Endodermal cell (in vitro differentiated cells): ENCODE data around the gene BTNL9. TPM values are rescaled to one million over a fixed set of nuclear protein-coding genes. Genes with fewer than 3 reads are reported as not detected.

Experiments used
- DNase-seq: peaks from one replicate; pipeline ENCODE4 v3.0.0-alpha.2; 2017
- H3K27ac ChIP-seq: 2 replicates; pipeline ENCODE4 v1.5.1; 2013; ENCODE audit warnings: mild to moderate bottlenecking, low read depth, low read length, moderate library complexity
- H3K27me3 ChIP-seq: 2 replicates; pipeline ENCODE4 v1.6.1; 2013; ENCODE audit warnings: mild to moderate bottlenecking, low read length, moderate library complexity; ENCODE audit not compliant: insufficient read depth, control insufficient read depth, poor library complexity, severe bottlenecking
- H3K36me3 ChIP-seq: 2 replicates; pipeline ENCODE4 v1.7.0; 2013; ENCODE audit warnings: mild to moderate bottlenecking, low read length, moderate library complexity; ENCODE audit not compliant: control insufficient read depth, insufficient read depth
- H3K4me1 ChIP-seq: one replicate; pipeline ENCODE4 v1.7.0; 2013; ENCODE audit warnings: low read length; ENCODE audit not compliant: control insufficient read depth, insufficient read depth
- H3K4me3 ChIP-seq: 2 replicates; pipeline ENCODE4 v1.5.1; 2013; ENCODE audit warnings: mild to moderate bottlenecking, low read length, moderate library complexity
- H3K9ac ChIP-seq: 2 replicates; pipeline ENCODE4 v1.6.1; 2013; ENCODE audit warnings: mild to moderate bottlenecking, low read length, moderate library complexity; ENCODE audit not compliant: poor library complexity, severe bottlenecking; ENCODE audit errors: extremely low read depth
- H3K9me3 ChIP-seq: 2 replicates; pipeline ENCODE4 v1.6.1; 2013; ENCODE audit warnings: mild to moderate bottlenecking, low read length, moderate library complexity; ENCODE audit not compliant: control insufficient read depth
- H3K27ac Mint-ChIP-seq: 2 replicates; pipeline ENCODE4 v1.8.0; 2020; ENCODE audit warnings: mixed read lengths
- H3K27me3 Mint-ChIP-seq: 2 replicates; pipeline ENCODE4 v1.8.0; 2021; ENCODE audit warnings: mild to moderate bottlenecking, mixed read lengths; ENCODE audit not compliant: insufficient read depth
- H3K36me3 Mint-ChIP-seq: 2 replicates; pipeline ENCODE4 v1.8.0; 2020; ENCODE audit warnings: low read depth, mixed read lengths
- H3K4me1 Mint-ChIP-seq: 2 replicates; pipeline ENCODE4 v1.8.0; 2020; ENCODE audit warnings: mixed read lengths
- H3K4me3 Mint-ChIP-seq: 2 replicates; pipeline ENCODE4 v1.8.0; 2020; ENCODE audit warnings: mild to moderate bottlenecking, moderate library complexity, mixed read lengths
- H3K9me3 Mint-ChIP-seq: 2 replicates; pipeline ENCODE4 v1.8.0; 2020; ENCODE audit warnings: mild to moderate bottlenecking, mixed read lengths
- WGBS, 2 experiments: methylation state at CpG; one replicate each; pipeline versions ENCODE4 v1.1.5 to v1.1.7; 2013; ENCODE audit warnings: missing lambda C conversion rate in 2 of 2, mixed read lengths in 1 of 2; ENCODE audit not compliant: insufficient coverage in 1 of 2, insufficient read length in 1 of 2; 5-methylcytosine and 5-hydroxymethylcytosine counted together
- long read RNA-seq, 4 experiments: library from polyadenylated mRNA in 2 of 4; library from RNA in 1 of 4; library from capped mRNA in 1 of 4; stranded (forward) in 3 of 4; unstranded in 1 of 4; transcript quantifications; one replicate each; pipeline ENCODE4 v2.0.0, GENCODE V29; 2020 to 2021; ENCODE audit warnings: inconsistent platforms in 1 of 4
- polyA plus RNA-seq, 2 experiments: library from polyadenylated mRNA; stranded (reverse); fragments of 50-300 nt; gene quantifications; one replicate each; pipeline ENCODE4 v1.2.3, GENCODE V29; 2013
- total RNA-seq, 2 donors: library from RNA; stranded (reverse); fragmentation: NEBNext Ultra II Directional in 1 of 2; extraction: Animal tissue kit (Norgen Biotek cat#: 25700) in 1 of 2; gene quantifications; 2 replicates in 1 of 2; 3 replicates in 1 of 2; pipeline ENCODE4 v1.2.1, GENCODE V29; 2021
- TF ChIP-seq, protein P1 (sequence below): fragments of 200-600 bp; sonication (generic); conservative IDR thresholded peaks from 2 replicates; pipeline ENCODE4 v1.5.0; 2021; ENCODE audit warnings: antibody characterized with exemption, mild to moderate bottlenecking

Gene BTNL9
- total RNA-seq = not detected
- polyA plus RNA-seq (2013, experiment 1 of 2) = 0.18 TPM
- polyA plus RNA-seq (2013, experiment 2 of 2) = not detected
- long read RNA-seq, experiment 1 = 0 reads
- long read RNA-seq, experiment 2 = 0 reads
- long read RNA-seq, experiment 3 = 0 reads
- long read RNA-seq, experiment 4 = 0 reads

GRCh38 chr5:181039931-181040630 lies at the start of gene BTNL9:
BTNL9 (plus strand) TSS chr5:181040266; CDS start chr5:181045490, 5,224 bp downstream.
- H3K4me3 ChIP-seq = no peak within 1 kb of the TSS
- H3K27me3 Mint-ChIP-seq = peaks cover 36% of the 10 kb centered on the region
- TF ChIP-seq, protein P1, sequence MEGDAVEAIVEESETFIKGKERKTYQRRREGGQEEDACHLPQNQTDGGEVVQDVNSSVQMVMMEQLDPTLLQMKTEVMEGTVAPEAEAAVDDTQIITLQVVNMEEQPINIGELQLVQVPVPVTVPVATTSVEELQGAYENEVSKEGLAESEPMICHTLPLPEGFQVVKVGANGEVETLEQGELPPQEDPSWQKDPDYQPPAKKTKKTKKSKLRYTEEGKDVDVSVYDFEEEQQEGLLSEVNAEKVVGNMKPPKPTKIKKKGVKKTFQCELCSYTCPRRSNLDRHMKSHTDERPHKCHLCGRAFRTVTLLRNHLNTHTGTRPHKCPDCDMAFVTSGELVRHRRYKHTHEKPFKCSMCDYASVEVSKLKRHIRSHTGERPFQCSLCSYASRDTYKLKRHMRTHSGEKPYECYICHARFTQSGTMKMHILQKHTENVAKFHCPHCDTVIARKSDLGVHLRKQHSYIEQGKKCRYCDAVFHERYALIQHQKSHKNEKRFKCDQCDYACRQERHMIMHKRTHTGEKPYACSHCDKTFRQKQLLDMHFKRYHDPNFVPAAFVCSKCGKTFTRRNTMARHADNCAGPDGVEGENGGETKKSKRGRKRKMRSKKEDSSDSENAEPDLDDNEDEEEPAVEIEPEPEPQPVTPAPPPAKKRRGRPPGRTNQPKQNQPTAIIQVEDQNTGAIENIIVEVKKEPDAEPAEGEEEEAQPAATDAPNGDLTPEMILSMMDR = no peak
- no peaks in the 10 kb centered on the region for H3K27me3 ChIP-seq
- H3K4me1 ChIP-seq = no peaks in the 10 kb centered on the region
- H3K4me3 Mint-ChIP-seq = no peak within 1 kb of the TSS
- H3K9me3 ChIP-seq = peaks cover 4% of the 10 kb centered on the region
- H3K36me3 ChIP-seq = no peaks in the 10 kb centered on the region
- H3K27ac ChIP-seq = no peak within 1 kb of the TSS
- H3K9ac ChIP-seq = no peak within 1 kb of the TSS
- H3K27ac Mint-ChIP-seq = no peak within 1 kb of the TSS
- WGBS, 2 experiments = 73% methylated on average over 10 to 17 of the region's 17 CpGs
- H3K9me3 Mint-ChIP-seq = no peaks in the 10 kb centered on the region
- H3K36me3 Mint-ChIP-seq = no peaks in the 10 kb centered on the region
- no peak for DNase-seq
- peaks cover 5% of the 10 kb centered on the region for H3K4me1 Mint-ChIP-seq

GRCh38 chr5:180990882-180991242 lies 49.2 kb upstream of the BTNL9 start:
- Histone ChIP-seq H3K4me3 (no peak overlapping the region), H3K9ac (no peak overlapping the region), H3K27me3 (no peaks in the 10 kb centered on the region), H3K27ac (no peak overlapping the region), H3K4me1 (no peaks in the 10 kb centered on the region), H3K9me3 (no peaks in the 10 kb centered on the region), H3K36me3 (no peaks in the 10 kb centered on the region)
- H3K36me3 Mint-ChIP-seq = no peaks in the 10 kb centered on the region
- H3K4me3 Mint-ChIP-seq = no peak overlapping the region
- H3K4me1 Mint-ChIP-seq = peaks cover 4% of the 10 kb centered on the region
- peak; percentile 36 for DNase-seq
- H3K27ac Mint-ChIP-seq = no peak overlapping the region
- WGBS, 2 experiments = 80% methylated on average over 4 of the region's 5 CpGs; no CpG with 5 or more reads in 1 of the 2 experiments
- TF ChIP-seq, protein P1 = no peak
- no peaks in the 10 kb centered on the region for H3K27me3 Mint-ChIP-seq
- no peaks in the 10 kb centered on the region for H3K9me3 Mint-ChIP-seq

GRCh38 chr5:181001947-181002346 lies 38.1 kb upstream of the BTNL9 start:
- Mint-ChIP-seq H3K27me3 (peaks cover 9% of the 10 kb centered on the region), H3K27ac (no peak overlapping the region), H3K36me3 (no peaks in the 10 kb centered on the region), H3K4me3 (no peak overlapping the region), H3K9me3 (no peaks in the 10 kb centered on the region), H3K4me1 (no peaks in the 10 kb centered on the region)
- H3K27me3 ChIP-seq = no peaks in the 10 kb centered on the region
- no peak overlapping the region for H3K4me3 ChIP-seq
- TF ChIP-seq, protein P1 = no peak
- no peak overlapping the region for H3K9ac ChIP-seq
- H3K9me3 ChIP-seq = peaks cover 10% of the 10 kb centered on the region
- H3K27ac ChIP-seq = no peak overlapping the region
- H3K36me3 ChIP-seq = no peaks in the 10 kb centered on the region
- no peaks in the 10 kb centered on the region for H3K4me1 ChIP-seq
- DNase-seq = no peak
